MCF 10A (cell line): ENCODE measurements around the gene TNS3. TPM values are rescaled to one million over a fixed set of nuclear protein-coding genes. Genes with fewer than 3 reads are reported as not detected.

Experiments used
- BruUV-seq: library from RNA; stranded (reverse); fragments of 400-500 nt; replicated peaks from 2 replicates; lab custom pipeline; 2021; lab: Mats Ljungman, UMichigan
- CTCF ChIA-PET: fragments of 300-600 bp; sonication (Branson Sonifier 250); formaldehyde crosslinking; extraction: SDS; loops from one replicate; lab custom pipeline; 2021; ENCODE audit warnings: antibody characterized with exemption, inconsistent platforms; lab: Yijun Ruan, JAX
- POLR2A ChIA-PET: fragments of 300-600, 350-650 bp; sonication (Branson Sonifier 250); formaldehyde crosslinking; extraction: SDS; loops from one replicate; lab custom pipeline; 2020; ENCODE audit warnings: antibody characterized with exemption, inconsistent platforms; lab: Yijun Ruan, JAX
- DNase-seq: peaks from one replicate; pipeline ENCODE4 v3.0.0-alpha.2; 2018; ENCODE audit not compliant: unreplicated experiment
- H3K27ac Mint-ChIP-seq: one replicate; pipeline ENCODE4 v1.8.0; 2022; ENCODE audit warnings: mild to moderate bottlenecking, low read depth, mixed read lengths; ENCODE audit not compliant: unreplicated experiment
- H3K27me3 Mint-ChIP-seq: one replicate; pipeline ENCODE4 v1.8.0; 2022; ENCODE audit warnings: mixed read lengths; ENCODE audit not compliant: insufficient read depth, unreplicated experiment
- H3K36me3 Mint-ChIP-seq: one replicate; pipeline ENCODE4 v1.8.0; 2022; ENCODE audit warnings: mild to moderate bottlenecking, moderate library complexity, mixed read lengths; ENCODE audit not compliant: insufficient read depth, unreplicated experiment
- H3K4me1 Mint-ChIP-seq: one replicate; pipeline ENCODE4 v1.8.0; 2022; ENCODE audit warnings: mixed read lengths; ENCODE audit not compliant: insufficient read depth, unreplicated experiment
- H3K4me3 Mint-ChIP-seq: one replicate; pipeline ENCODE4 v1.8.0; 2022; ENCODE audit warnings: mild to moderate bottlenecking, moderate library complexity, mixed read lengths; ENCODE audit not compliant: unreplicated experiment
- H3K9me3 Mint-ChIP-seq: one replicate; pipeline ENCODE4 v1.8.0; 2022; ENCODE audit warnings: mixed read lengths; ENCODE audit not compliant: unreplicated experiment
- CTCF ChIP-seq: fragments of 200-600 bp; IDR thresholded peaks from one replicate; pipeline ENCODE4 v1.8.0; 2022; ENCODE audit warnings: antibody characterized with exemption, mild to moderate bottlenecking; ENCODE audit not compliant: unreplicated experiment
- intact Hi-C: fragments of 100-400 bp; cut with micrococcal nuclease; formaldehyde crosslinking; loops from 2 replicates; pipeline ENCODE4 v1.14.1; 2022
- total RNA-seq: library from RNA; stranded (reverse); gene quantifications from 2 replicates; pipeline ENCODE4 v1.2.3, GENCODE V29; 2022

TNS3 gene
- total RNA-seq, 1 experiment from 2014 or later = 30.1 TPM

- Mint-ChIP-seq H3K27me3 (no peaks in the 10 kb centered on the region), H3K36me3 (no peaks in the 10 kb centered on the region), H3K9me3 (no peaks in the 10 kb centered on the region), H3K4me1 (peaks cover 33% of the 10 kb centered on the region), H3K4me3 (peak overlapping the region; percentile 17), H3K27ac (peak overlapping the region; percentile 80)
- peak; percentile 85 for DNase-seq
- CTCF ChIA-PET = interaction anchor here (0.6 to 1.1 kb wide), 4 partner anchors 15 to 466 kb away, joined by 3 to 5 read pairs (median 3); partner anchors contain the start of gene PKD1L1
- TF ChIP-seq CTCF = no peak
- POLR2A ChIA-PET = interaction anchor here (1.0 kb wide), 1 partner anchor 153 kb away, joined by 3 read pairs; no protein-coding TSS in a partner anchor
- intact Hi-C loops = loop anchor here (5.0 kb wide), 1 partner anchor 120 kb away; no protein-coding TSS in a partner anchor
- no TSS peak for BruUV-seq
These were observed 99.7 kb downstream of the TNS3 start for GRCh38 chr7:47482013-47482875.

- ChIA-PET POLR2A (interaction anchor here (1.2 kb wide), 1 partner anchor 35 kb away, joined by 3 read pairs; no protein-coding TSS in a partner anchor), CTCF (interaction anchor here (0.5 to 1.1 kb wide), 3 partner anchors 15 to 467 kb away, joined by 3 read pairs; partner anchors contain the start of gene PKD1L1)
- no peaks in the 10 kb centered on the region for H3K27me3 Mint-ChIP-seq
- DNase-seq = no peak
- peak overlapping the region; percentile 80 for H3K27ac Mint-ChIP-seq
- H3K4me3 Mint-ChIP-seq = peak overlapping the region; percentile 17
- H3K36me3 Mint-ChIP-seq = no peaks in the 10 kb centered on the region
- H3K4me1 Mint-ChIP-seq = peaks cover 33% of the 10 kb centered on the region
- H3K9me3 Mint-ChIP-seq = no peaks in the 10 kb centered on the region
- intact Hi-C loops = loop anchor here (5.0 kb wide), 1 partner anchor 121 kb away; no protein-coding TSS in a partner anchor
- TF ChIP-seq CTCF = no peak
- no TSS peak for BruUV-seq
These were observed 100.3 kb downstream of the TNS3 start for GRCh38 chr7:47481541-47482012.

GRCh38 chr7:47480576-47481538, 101.1 kb downstream of the TNS3 start:
- POLR2A ChIA-PET = interaction anchor here (1.2 kb wide), 1 partner anchor 36 kb away, joined by 3 read pairs; no protein-coding TSS in a partner anchor

More at GRCh38 chr7:47480576-47481538, 101.1 kb downstream of the TNS3 start:
- BruUV-seq = no TSS peak
- intact Hi-C loops = loop anchor here (5.0 kb wide), 1 partner anchor 121 kb away; no protein-coding TSS in a partner anchor
- Mint-ChIP-seq H3K27me3 (no peaks in the 10 kb centered on the region), H3K27ac (peak overlapping the region; percentile 80), H3K4me3 (no peak overlapping the region), H3K9me3 (no peaks in the 10 kb centered on the region), H3K36me3 (no peaks in the 10 kb centered on the region), H3K4me1 (peaks cover 29% of the 10 kb centered on the region)
- CTCF ChIA-PET = interaction anchor here (0.5 to 1.1 kb wide), 6 partner anchors 15 to 467 kb away, joined by 3 to 4 read pairs (median 3); partner anchors contain the start of gene PKD1L1
- DNase-seq = no peak
- no peak for TF ChIP-seq CTCF
